GM21717 (cell line): ENCODE results near the gene NPL.

Experiments
- ATAC-seq: cut with Tn5 transposase; IDR thresholded peaks from one replicate; pipeline ENCODE4 v1.9.1; 2021; ENCODE audit warnings: mild to moderate bottlenecking, moderate library complexity; ENCODE audit not compliant: unreplicated experiment

The NPL gene

DNA sequence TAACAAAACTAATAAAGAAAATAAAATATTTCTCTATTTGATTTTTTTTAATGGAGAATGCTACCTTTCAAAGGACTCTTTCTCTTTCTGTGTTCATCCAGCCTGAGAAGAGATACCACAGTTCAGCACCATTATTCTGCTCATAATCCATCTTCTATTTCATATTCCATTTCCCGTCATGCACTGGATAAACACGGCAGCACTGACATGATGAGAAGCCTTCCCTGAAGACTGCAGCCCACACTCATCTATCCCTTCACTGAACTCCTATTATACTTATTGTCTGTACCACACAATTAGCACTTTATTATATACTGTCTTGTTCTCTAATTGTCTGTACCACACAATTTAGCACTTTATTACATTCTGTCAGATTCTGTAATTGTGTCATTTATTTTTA lies 10.7 kb upstream of the NPL start:
- no peak for ATAC-seq

DNA sequence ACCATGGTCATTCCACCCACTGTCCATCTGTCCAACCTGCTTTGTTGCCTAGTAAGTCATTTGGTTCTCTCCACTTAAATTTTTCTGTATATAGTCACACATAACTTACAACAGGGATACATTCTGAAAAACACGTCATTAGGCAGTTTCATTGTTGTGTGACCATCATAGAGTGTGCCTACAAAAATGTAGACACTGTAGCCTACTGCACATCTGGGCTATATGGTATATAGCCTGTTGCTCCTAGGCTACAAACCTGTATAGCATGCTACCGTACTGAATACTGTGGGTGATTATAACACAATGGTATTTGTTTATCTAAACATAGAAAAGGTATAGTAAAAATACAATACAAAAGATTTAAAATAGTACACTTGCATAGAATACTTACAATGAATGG lies 10.0 kb upstream of the NPL start:
- ATAC-seq, result no peak

DNA sequence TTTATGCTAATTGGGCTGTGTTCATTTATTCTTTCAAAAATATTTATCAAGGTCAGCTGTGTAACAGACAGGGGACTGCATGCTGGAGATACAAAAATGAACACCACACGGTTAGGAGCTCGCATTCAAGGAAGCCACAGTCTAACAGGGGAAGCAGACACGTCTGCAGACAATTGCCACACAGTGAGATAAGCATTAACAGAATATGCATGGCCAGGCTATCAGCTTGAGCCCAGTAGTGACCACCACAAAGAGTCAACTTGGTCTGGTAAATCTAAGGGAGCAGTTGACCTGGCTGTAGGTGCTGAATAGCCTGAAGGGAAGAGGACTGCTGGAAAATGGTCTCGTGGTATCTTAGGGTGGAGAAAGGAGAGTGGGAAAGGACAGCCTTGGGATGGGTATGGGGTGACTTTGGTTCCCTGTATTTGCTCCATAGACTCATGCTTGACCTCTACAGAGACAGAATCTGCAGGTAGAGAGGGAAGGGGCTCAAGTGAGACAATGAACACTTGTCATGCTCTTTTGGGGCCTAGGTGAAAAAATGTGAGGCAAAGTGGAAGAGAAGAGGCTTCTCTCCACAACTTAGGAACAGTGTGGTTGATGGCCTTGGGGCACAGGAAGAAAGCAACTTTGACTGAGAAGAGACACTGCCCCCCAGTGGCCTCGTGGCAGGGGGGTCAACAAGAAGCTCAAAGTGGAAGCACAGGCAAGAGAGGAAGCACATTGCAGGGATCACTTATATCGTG lies 7.6 kb upstream of the NPL start:
- ATAC-seq, result peak; percentile 64

DNA sequence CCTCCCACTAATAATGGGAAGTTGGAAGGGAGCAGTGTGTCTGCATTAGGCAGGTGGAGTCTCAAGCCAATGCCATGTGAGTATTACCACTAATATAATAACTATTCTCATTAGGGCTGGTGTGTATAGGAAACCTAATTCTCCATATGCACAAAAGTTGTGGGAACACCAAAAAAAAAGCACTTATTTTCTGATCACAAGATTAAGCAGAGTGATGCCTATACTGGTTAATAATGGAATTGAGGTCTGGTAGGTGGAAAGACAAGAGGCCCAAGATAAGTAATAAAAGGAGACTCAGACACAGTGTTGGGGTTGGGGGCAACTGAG lies 7.0 kb upstream of the NPL start:
- no peak for ATAC-seq

DNA sequence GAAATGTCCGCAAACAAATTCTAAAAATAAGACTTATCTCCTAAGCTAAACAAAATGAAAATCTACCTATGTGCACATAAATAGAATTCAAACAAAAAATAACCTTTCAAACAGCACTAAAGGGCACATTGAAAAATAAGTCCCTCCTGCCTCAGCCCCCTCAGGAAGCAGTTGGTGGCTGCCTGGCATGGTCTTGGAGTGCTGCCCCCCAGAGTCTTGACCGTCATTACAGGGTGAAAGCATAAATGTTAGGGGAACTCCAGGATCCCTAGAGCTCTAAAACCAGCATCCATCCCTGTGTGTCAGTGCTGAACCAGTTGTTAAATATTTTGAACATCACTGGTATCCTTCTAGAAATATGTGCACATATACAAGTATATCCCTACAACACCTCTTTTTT lies 6.5 kb upstream of the NPL start:
- ATAC-seq, result no peak

DNA sequence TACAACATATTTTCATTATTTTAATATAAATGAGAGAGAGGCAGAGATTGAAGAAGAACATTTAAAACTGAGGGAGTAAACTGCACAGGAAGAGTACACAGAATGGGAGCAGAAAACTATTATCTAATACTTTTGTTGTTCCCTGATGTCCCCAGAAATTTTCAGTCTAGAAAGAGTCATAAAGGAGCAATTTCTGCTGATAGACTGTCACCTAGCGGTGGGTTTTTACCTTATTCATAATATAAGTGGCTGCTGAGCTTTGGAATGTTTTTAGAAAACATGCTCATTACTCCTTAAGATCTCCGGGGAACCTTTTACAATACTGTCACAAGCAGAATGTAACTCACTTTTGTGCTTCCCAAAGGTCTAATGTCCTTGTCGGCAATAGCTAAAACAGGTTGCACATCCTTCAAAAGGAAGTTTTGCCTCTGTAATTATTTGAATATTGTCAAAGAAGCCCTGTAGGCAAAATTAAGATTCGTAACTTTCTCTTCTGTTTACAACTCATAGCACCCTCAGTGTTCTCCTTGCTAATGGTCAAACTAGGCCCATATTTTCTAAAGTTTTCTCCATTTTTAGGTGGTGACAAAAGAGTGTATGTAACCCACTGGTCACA lies 4.9 kb upstream of the NPL start:
- ATAC-seq, result no peak

DNA sequence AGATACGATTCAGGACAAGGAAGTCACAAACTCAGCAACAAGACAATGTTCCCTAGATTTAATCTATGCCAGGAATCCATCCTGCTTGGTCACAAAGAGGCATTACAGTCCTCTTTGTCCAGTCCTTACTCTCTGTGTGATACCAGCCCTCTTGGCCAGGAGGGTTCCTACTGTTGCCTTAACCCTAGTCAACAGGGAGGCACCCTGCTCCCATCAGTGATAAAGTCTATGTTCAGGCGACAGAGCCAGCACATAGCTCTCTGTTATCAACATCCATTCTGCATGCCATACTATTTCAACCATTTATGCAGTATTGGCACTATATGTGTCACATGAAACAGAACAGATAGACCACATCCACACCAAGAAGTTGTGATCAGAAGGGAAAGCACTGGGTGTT lies 4.4 kb upstream of the NPL start:
- ATAC-seq, result no peak

DNA sequence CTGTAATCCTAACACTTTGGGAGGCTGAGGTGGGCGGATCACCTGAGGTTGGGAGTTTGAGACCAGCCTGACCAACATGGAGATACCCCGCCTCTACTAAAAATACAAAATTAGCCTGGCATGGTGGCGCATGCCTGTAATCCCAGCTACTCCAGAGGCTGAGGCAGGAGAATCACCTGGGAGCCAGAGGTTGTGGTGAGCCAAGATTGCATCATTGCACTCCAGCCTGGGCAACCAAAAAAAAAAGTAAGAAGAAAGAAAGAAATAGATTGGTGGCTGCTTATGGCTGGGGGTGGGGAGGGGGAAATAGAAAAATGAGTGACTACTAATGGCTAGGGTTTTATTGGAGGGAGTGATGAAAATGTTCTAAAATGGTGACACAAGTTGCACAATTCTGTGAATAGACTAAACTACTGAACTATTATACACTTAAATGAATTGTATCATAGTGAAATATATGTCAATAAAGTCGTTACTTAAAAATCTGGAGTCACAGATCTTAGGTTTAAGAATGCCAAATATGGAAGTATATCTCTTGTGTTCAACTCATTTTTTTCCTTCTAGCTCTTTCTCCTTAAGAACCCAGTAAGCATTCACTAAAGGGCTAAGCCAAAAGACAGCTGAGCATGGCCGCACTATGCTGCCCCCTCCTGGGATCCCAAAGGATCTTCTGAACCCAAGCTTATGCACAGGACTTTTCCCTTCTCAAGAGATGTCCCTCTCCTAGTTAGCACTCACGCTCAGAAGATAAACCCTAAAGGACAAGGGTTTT lies 3.2 kb upstream of the NPL start:
- ATAC-seq, result no peak

DNA sequence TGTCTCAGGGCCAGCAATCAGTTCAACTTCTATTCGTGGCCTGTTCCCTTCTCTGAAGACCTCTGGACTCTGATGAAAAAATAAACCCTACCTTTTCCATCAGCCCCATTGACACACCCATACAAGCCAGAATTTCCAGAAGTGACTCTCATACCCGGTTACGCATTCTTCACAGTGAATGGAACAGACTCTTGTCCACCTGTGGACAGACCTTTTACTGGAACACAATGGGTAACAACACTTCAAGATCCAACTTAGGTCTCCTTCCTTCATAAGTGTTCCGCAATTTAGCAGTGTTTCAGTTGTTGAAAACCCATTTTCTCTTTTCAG lies 2.6 kb upstream of the NPL start:
- no peak for ATAC-seq

DNA sequence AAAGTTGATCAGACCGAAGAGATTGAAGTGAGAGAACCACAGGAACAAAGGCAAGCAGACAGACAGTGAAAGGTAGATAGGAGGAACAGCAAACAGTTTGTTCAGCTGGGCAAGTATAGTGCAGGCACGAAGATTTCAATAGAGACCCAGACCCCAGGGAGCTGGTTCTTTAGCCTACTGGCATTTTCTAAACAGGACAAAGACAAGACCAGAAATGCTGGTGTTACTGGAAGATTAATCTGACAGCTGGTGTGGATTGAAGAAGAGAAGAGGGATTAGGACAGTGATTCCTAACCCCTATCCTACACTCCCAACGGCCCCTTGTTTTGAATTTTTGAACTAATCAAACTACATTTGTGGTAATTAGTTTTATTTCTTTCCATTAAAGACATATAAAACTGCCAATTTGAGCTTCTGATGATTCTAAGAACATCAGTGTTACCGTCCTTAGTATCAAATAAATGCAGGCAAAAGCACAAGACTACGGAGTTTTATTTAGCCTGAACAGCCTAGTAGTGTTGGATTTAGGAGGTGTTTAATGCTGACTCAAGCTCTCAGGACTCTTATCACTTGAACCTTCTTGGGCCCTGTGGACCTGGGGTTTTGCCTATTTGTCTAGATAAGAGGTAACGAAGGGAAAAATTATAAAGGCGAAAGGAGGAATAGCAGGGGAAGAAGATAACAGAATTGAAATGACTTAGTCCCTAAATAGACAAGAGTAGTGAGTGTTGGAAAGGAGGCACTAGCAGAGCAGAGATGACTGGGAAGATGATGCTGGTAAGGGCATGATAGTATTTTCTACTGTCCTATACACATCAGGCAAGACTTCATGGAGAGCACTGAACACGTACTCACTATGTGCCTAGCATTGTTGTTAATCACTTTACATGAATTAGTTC lies 2.0 kb downstream of the NPL start:
- ATAC-seq, result no peak

DNA sequence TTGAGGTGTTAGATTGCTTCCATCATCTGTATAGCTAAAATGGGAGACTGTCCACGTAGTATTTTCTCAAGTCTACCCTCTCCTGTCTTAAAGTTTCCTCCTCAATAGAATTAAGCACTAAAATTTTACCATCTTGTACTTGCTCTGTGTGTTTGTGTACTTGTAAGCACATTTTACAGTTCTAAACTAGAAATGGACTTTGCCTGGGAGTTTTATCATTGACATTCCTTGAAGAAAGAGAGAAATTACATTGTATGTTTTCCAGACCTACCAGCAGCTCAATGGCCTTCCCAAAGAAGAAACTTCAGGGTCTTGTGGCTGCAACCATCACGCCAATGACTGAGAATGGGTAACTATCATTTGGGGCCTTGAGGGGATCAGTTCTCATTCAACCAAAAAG lies 4.5 kb downstream of the NPL start:
- ATAC-seq, result no peak

DNA sequence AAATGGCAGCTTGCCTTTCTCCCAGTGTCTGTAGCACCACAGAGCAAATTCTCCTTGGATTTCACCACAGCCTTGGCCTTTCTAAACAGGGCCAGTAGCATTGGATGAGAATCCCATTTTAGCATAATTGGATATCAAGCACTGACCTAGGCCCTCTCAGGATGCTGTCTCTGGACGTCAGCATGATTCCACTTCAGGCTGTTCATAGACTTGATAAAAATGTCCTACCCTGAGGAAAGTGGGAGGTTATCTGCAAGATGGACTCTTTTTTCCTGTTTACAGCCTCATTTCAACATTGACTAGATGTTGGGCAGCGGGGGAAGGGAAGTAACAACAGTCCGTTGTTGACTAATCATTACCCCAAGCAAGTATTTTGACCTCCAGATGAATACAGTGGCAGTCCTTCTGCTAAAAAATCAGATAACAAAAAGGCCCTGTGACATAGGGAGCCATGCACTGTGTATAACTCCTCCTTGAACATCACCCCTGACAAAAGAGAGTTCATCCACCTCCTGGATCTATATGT lies 5.2 kb downstream of the NPL start:
- ATAC-seq, result no peak

DNA sequence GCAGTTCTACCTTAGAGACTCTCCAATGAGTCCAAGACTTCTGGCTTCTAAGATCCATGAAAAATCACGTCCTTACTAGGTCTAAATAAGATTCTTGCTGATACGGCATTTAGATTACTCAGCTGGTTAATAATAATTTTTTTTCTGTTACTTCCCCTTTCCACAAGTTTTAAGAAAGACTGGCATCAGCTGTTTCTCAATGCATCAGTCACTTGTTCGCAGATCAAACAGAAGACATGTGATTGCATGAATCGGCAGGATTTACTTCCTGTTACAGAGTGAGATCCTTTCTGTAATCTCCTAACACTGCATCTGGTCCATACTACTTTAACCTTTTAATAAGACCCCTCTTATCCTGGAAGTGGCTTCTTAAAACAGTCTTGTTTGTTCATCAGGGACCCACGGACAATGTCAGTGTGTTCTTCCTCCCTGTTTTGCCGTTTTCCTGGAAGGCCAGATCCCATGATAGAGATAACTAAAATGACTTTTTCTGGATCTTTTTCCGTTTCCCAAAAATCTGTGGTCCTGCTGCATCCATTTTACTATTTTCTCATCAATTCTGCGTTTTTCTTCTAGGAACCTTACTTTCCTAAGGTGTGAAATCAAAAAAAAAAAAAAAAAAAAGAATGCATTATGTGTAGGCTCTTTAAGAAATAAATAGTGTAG lies 6.1 kb downstream of the NPL start:
- ATAC-seq, result no peak

DNA sequence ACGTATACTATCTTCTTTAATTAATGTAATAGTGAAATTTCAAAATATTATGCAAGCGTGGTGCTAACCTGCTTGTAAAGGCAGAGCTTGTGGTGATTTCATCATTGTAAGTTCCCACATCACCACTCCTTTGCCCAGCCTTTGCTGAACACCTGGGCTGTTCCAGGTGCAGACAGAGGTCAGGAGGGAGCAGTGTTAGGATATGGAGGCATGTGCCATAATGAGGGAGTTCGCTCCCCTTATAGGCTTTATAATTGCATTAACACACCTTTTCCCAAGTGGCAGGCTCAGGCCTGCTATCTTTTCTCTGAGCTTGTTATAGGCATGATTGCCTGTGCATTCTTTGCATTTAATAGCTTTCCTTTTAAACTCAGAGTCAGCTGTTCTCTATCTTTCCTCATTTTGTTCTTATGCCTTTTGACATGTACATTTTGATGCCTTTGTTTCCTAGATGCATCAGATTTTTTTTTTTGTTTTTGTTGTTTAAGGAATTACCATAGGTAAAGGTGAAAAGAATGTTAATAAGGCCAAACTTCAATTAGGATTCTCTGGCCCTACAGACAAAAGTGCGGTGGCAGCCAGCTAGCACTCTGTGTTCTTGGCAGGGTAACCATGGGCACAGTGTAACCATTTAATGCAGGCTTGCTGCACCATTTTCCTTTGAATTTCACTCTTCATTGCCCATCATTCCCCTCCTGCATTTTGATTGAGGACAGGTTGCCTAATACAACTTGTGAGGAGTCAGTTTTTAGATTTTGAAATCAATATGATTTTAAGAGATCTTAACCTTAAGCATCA lies 12.6 kb downstream of the NPL start:
- ATAC-seq, result no peak

DNA sequence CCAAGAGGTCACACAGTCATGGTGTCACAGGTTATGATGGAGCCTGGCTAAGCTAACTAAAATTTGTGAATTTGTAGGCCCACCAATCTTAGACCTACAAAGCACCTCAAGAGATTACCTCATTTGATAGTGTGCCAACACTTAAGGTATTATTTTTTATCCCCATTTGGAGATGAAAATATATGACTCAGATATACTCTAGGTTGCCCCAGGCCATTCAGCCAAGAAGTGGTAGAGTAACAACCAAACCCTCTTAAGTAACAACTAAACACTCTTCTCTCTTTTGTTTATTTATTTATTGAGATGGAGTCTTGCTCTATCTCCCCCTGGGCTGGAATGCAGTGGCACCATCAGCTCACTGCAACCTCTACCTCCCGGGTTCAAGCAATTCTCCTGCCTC lies 14.3 kb downstream of the NPL start:
- no peak for ATAC-seq

DNA sequence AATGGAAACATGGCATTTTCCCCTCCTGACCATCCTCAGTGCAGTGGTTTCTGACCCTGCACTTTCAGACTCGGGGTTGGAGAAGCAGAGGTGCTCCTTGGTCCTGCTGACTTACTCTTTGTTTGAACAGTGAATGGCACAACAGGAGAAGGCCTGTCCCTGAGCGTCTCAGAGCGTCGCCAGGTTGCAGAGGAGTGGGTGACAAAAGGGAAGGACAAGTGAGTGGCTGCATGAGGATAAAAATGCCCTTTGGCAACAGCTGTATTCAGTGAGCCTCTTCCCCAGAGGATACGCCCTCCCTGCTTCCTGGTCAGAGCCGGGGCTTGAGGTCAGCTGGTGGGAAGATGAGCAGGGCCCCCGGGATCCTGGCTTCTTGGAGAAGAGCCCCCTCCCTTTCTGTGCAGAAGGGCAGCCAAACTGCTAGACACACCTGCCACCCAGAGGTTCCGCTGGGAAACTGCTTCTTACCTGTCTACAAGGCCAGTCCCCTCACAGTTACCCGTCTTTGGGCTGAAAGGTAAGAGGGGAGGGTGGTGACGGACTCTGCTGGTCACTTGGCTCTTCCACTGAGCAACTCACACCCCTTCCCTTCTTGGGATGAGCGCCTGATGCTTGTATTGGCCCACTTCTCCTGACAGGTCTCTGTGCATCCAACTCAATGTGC lies 16.6 kb downstream of the NPL start:
- no peak for ATAC-seq

DNA sequence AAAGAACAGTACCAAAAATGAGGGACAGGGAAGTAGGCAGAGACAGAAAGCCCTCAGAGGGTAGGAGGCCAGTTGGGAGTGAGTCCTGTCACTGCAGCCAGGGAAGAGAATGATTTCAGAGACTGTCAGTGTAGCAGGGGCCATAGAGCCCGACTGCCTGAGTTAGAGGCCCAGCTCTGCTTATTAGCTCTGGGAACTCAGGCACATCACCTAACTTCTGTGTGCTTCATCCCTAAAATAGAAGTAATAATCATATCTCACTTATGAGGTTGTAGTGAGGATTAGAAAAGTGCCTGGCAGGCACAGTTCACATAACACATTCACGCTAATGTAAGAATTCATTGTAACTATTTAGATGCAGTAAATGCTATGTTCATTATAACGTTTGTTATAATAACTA lies 18.3 kb downstream of the NPL start:
- ATAC-seq, result no peak

DNA sequence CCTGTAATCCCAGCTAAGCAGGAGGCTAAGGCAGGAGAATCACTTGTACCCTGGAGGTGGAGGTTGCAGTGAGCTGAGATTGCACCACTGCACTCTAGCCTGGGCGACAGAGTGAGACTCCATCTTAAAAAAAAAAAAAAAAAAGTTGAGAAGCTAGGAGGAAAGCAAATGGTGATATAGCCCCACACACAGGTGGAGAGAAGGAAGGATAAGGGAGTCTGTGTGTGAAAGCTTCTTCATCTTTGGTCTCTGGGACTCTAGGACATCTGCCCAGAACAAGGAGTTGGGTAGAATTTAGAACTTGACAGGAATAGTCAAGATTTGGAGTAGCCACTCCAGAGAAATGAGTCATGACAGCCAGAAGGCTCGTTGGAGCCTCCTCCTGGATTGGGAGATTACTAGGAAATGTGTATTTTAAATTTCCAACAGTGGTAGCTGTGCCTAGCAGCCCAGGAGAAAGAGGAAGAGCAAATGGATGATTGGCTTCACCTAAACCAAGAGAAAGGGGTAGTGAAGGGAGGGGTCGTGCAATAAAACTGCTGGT lies 19.9 kb downstream of the NPL start:
- no peak for ATAC-seq
